ENCODE results near the gene SPECC1.
"Not testable (repeated sequence)": the region's sequence is repeated elsewhere in the genome, so short reads cannot be mapped to it uniquely, and the experiment has no call there.

The SPECC1 gene

GRCh38 chr17:20351405-20351804 lies 342.2 kb downstream of the SPECC1 start:
- DNase-seq: not testable (repeated sequence)

GRCh38 chr17:20352567-20352966 lies 343.4 kb downstream of the SPECC1 start:
- not testable (repeated sequence) for DNase-seq

- not testable (repeated sequence) for DNase-seq
Observed at GRCh38 chr17:20363846-20364245, 354.7 kb downstream of the SPECC1 start.
